Epithelial cell of esophagus (primary cell): ENCODE data around the gene TRAK2.
"Not testable (repeated sequence)": the region's sequence is repeated elsewhere in the genome, so short reads cannot be mapped to it uniquely, and the experiment has no call there.

Experiments
- DNase-seq: peaks from one replicate; pipeline ENCODE4 v3.0.0; 2010; ENCODE audit warnings: low read depth
- H3K4me3 ChIP-seq: 2 replicates; pipeline ENCODE4 v1.5.1; 2011; ENCODE audit warnings: mild to moderate bottlenecking, low read length, control low read depth
- CTCF ChIP-seq: IDR thresholded peaks from 2 replicates; pipeline ENCODE4 v1.5.1; 2011; ENCODE audit warnings: low read depth, mild to moderate bottlenecking, low read length, control low read depth, inconsistent platforms; ENCODE audit not compliant: insufficient read depth; ENCODE audit errors: missing control alignments

The TRAK2 gene

GRCh38 chr2:201436141-201436540, 15.1 kb downstream of the TRAK2 start:
- no peak overlapping the region for H3K4me3 ChIP-seq
- TF ChIP-seq CTCF: no peak
- no peak for DNase-seq

- H3K4me3 ChIP-seq: no peak overlapping the region
- no peak for TF ChIP-seq CTCF
- DNase-seq: no peak
These were observed 17.8 kb downstream of the TRAK2 start for GRCh38 chr2:201433394-201433995.

DNA sequence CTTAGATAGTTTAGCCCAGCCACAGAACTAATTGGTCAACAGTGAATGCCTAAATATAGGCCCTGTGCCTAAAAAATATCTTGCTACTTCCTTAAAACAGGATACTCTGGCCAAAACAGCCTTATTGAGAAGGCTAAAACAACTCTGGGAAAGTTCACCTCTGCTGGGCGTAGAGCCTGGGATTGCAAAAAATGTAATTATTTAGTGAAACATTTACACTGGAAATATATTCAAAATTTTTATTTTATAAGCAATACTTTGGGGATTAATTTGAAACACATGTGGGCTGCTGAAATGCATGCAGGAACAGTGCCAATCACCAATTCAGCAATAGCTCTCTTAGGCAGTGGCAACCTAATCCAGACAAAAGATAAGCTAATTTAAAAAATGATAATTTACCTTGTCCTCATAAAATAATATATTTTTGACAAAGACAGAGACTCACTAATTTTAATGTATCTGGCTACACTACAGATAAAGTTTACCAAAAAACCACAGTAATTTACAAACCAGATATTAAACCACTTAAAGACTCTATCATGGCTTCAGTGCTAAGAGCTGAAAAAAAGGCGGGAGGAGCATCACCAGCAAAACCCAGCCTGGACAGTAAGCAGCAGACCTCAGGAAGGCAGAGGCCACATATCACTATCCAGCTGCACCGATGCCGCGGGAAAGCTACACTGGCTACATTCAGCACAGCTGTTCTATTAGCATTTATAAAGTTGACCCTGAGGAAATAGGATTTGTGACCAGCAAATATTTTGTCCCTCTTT, 18.5 kb downstream of the TRAK2 start:
- TF ChIP-seq CTCF: no peak
- DNase-seq: no peak
- no peak overlapping the region for H3K4me3 ChIP-seq

DNA sequence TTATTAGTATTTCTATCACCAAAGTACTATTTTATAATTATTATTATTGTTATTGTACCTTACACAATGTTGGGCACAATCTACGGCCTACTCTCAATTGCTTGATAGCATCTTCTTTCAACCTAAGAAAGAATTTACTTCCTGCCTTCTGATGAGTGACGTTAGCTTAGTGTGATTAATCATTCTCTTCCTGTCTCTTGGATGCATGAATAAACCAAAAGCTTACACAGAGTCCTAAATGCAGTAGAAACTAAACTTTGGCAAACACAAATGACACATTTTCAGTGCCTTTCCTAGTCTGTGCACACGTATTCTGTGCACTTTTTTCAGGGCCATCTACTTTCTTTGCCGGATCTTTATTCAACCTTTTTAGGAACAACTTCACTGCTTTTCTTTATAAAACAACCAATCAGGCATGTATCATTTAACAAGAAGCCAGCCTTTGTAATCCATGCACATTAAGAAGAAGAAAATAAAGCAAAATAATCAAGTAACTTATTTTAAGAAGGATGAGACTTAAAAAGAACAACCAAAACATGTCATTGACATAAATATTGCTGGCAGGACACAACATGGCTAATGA, 19.1 kb downstream of the TRAK2 start:
- no peak for TF ChIP-seq CTCF
- peak; percentile 74 for DNase-seq
- H3K4me3 ChIP-seq: no peak overlapping the region

- DNase-seq: no peak
- TF ChIP-seq CTCF: no peak
- H3K4me3 ChIP-seq: no peak overlapping the region
These were observed 20.4 kb downstream of the TRAK2 start for GRCh38 chr2:201430839-201431238.

- DNase-seq, H3K4me3 ChIP-seq: not testable (repeated sequence)
These were observed 20.9 kb downstream of the TRAK2 start for GRCh38 chr2:201430322-201430721.

GRCh38 chr2:201429835-201430234, 21.4 kb downstream of the TRAK2 start:
- not testable (repeated sequence) for DNase-seq, H3K4me3 ChIP-seq

- not testable (repeated sequence) for H3K4me3 ChIP-seq, DNase-seq
These were observed 22.9 kb downstream of the TRAK2 start for GRCh38 chr2:201428366-201428765.
